OCI-M2 (cell line): ENCODE measurements around the gene MED26.

Source experiments
- DNase-seq: peaks from one replicate; lab custom pipeline; 2025; ENCODE audit not compliant: unreplicated experiment; lab: John Stamatoyannopoulos, UW

Gene MED26

DNA sequence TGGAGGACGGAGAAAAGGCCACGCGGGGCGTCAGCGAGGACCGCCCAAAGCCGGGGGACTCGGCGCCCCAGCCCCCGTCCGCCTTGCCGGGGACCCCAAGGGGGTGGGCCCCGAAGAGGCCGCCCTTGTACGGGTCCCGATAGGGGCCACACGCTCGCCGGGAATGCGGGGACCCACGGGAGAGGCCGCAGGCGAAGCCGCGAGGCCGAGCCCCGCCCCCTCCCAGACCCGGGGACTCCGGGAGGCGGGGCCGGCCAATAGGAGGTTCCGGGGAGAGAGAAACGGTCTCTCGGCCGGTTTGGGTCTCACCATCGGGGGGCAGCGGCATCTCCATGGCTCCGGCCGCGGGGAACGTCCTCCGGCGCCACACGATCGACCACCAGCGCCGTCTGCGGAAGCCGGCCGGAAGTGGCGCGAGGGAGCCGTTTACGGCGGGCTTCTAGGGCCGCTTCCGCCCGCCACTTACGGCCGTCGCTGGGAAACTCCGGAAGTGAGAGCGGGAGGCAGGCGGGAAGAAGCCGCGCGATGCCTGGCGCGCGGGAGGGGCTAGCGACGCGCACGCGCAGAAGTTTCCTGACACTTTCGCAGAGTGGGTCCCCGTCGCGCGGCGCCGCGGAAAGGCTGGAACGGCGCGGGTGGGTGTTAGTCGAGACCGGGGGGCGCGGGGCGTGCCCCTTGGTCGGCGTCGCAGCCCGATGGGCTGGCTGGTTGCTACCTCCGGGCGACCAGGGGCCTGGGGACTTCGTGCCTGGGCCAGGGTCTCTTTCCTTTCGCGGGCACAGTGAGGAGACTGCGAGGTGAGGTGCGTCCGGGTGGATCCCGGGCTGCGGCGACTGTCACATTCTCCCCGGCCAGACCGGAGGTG, 85.7 kb downstream of the MED26 start, which contains the start of gene CHERP:
TSS of gene CHERP (minus strand) at position 393 of the 865 bp plus-strand sequence. CDS start at position 334, 59 bp downstream.
- DNase-seq, result peak; percentile 98

DNA sequence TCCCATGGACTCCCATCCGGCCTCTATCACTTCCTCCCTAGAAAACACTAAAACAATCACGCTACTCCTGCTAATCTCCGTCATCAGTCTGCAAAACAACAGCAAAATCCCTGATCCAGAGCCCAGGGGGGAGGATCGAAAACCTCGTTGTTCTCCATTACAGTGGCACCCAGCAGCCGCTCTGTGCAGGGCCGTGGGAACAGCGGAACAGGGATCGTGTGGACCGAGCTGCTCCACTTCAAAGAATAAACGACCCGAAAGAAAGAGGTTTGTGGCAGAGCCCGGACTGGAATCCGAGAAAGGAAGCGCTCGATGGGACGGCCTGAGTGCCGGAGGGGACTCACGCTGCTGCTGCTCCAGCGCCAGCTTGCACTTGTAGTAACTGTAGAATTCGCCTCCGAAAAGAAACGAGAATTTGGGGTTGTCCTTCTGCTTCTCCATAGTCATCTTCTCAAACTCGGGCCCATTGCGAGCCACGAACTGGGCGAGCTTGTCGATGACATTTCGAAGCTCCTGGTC, 86.4 kb downstream of the MED26 start:
- no peak for DNase-seq

DNA sequence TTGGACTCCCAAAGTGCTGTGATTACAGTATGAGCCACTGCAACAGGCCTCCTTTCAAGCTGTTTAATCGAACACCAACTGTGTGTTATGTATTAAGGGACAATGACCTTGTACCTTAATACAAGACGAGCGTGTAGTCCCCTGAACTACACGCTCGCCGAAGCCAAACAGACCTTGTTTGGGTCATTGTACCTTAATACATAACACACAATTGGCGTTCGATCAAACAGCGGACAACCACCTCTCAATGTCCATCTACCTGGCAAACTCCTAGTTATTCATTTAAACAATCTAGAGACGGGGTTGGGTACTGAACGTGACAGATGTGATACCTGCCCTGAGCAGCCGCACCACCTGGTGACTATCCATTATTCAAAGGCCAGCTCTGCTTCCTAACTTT, 87.1 kb downstream of the MED26 start:
- DNase-seq, result no peak

DNA sequence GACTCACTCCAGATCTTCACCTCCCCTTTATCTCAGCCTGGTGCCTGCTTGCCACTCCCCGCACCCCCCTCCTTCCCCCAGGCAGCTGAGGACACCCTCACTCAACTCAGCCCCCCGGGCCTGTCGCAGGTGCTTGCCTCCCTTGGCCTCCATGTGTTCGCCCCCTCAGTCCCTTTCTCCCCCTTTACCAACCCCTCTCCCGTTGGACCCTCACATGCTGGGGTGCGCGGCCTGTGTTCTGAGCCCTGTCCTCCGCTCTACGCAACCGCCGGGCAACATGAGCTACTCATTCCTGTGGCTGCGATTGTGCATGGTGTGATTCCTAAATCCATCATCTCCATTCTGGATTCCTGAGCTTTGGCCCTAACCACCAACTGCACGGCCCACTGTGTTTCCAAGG, 90.9 kb downstream of the MED26 start:
- no peak for DNase-seq

DNA sequence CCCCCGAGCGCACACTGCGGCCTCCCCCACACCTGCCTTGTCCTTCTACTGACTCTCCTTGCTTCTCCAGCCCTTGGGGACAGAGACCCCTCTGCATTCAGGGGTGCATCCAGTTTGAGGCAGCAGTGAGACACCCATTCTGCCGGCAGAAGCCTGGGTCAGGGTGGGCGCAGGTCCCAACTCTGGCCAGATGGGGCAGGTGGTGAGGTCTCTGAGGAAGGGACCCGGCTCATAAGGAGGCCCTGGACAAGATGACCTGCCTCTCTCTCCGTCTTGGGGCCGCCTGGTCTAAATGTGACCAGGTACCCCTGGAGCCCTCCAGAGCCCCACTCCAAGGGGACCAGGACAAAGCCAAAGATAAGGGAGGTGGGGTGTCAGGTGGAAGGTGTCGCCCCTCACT, 91.9 kb downstream of the MED26 start:
- DNase-seq, result no peak

DNA sequence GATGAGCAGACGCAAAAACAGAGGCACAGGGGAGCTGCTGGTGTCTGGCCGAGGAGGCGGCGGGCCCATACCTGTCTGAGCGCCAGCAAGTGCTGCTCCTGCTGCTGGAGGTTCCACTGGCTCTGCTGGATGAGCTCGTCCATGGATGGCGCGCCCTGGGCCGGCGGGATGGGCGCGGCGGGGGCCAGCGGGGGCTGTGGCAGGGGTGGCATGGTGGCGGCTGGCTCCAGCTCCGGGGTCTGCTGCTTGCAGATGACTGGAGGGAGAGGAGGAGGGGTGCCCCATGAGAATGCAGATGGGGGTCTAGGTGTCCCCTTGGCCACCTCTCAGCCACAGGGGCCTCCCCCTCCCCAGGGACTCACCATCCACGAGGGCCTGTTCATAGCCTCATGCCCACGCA, 92.6 kb downstream of the MED26 start:
- DNase-seq, result no peak

- DNase-seq, result no peak
Measured at GRCh38 chr19:16532440-16533234, 95.4 kb downstream of the MED26 start.

GRCh38 chr19:16531380-16531669, 96.7 kb downstream of the MED26 start:
- DNase-seq, result no peak

DNA sequence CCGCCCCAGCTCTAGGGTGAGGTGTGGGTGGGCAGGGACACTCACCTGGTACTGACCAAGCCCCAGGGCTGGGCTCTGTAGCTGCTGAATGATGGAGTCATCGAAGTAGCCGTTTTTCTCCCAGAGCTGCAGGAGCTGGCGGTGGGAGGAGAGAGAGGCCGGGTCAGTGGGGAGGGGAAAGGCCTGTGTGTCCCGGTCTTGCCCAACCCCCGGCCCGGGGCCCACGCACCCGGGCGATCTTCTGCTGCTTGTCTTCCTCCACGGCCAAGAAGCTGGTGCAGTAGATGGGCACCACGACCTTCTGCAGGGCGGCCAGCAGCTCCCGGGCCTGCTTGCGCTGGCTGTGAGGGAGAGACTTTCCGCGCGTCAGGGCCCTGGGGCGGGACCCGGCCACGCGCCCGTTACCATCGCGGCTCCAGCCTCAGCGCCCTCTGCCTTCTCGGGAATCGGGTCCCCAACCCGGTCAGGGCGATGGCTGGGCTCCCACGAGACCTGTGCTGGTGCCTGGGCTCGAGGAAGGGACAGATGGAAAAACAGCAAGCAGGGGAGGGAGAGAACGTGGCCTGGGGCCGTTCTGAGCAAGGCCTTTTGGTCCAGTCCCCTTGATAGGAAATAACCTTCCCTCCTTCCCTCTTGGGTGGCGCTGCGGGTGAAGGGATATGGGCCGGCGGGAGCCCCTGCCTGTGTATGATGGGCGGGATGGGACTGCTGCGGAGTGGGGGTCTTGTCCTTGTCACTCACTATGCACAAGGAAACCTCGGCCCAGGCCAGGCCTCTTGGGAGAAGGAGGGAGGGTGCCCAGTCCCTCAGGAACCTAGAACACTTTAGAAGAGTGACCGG, 97.2 kb downstream of the MED26 start:
- DNase-seq, result no peak

- DNase-seq, result no peak
Measured at GRCh38 chr19:16529466-16530144, 98.4 kb downstream of the MED26 start.

GRCh38 chr19:16527971-16528521, 100.0 kb downstream of the MED26 start:
- no peak for DNase-seq

DNA sequence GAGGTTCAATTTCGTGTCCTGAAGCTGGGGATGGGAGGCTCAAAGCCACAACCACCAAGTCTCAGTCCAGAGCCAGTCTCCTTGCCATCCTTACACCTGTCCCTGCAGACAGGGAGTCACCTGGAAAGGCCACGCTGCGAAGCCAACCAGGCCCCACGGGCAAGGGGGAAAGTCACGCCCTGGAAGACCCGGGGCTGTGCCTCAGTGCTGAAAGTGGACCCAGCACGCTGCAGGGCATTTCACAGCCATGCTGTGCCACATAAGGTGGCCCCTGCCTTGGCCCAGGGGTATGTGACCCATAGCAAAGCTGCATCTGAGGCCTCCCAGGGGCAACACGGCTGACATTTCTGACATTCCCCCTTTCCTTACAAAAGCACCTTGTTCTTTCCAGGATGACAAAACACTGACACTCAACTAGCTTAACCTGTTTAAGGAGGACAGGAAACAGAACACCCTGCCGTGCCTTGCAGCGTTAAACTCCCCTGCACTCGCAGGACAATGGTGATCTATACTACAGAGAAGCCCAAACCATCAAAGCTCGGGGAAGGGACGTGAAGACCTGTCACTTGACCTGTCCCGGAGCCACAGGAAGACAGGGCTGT, 100.6 kb downstream of the MED26 start:
- no peak for DNase-seq

- no peak for DNase-seq
Measured at GRCh38 chr19:16525751-16526481, 102.1 kb downstream of the MED26 start.

GRCh38 chr19:16524991-16525734, 102.8 kb downstream of the MED26 start:
- no peak for DNase-seq
